HEK293T (cell line): ENCODE data around the gene GATAD2B.
A peak's percentile ranks its signal among the peaks of the same experiment; 100 is the strongest.

ENCODE experiments used
- CTCF ChIA-PET: fragments of 350-600 bp; formaldehyde crosslinking; extraction: SDS; loops from one replicate; lab custom pipeline; 2021; ENCODE audit warnings: antibody characterized with exemption, inconsistent platforms; lab: Yijun Ruan, JAX
- POLR2A ChIA-PET: fragments of 350-600 bp; formaldehyde crosslinking; extraction: SDS; loops from one replicate; lab custom pipeline; 2020; ENCODE audit warnings: antibody characterized with exemption, inconsistent platforms; lab: Yijun Ruan, JAX
- DNase-seq: peaks from one replicate; pipeline ENCODE4 v3.0.0; 2012; ENCODE audit warnings: mixed read lengths; ENCODE audit errors: extremely low spot score
- ARNT ChIP-seq: fragments of 450-650 bp; IDR thresholded peaks from 2 replicates; pipeline ENCODE4 v1.6.1; 2017; ENCODE audit warnings: mild to moderate bottlenecking
- BHLHE40 ChIP-seq: fragments of 450-650 bp; IDR thresholded peaks from 2 replicates; pipeline ENCODE4 v1.6.1; 2016; ENCODE audit warnings: mild to moderate bottlenecking, moderate library complexity, borderline replicate concordance
- CTBP1 ChIP-seq: fragments of 450-650 bp; IDR thresholded peaks from 2 replicates; pipeline ENCODE4 v1.6.1; 2016; ENCODE audit warnings: borderline replicate concordance
- ELF4 ChIP-seq: fragments of 450-650 bp; IDR thresholded peaks from 2 replicates; pipeline ENCODE4 v1.6.1; 2017; ENCODE audit warnings: antibody characterized with exemption
- FOXA1 ChIP-seq: fragments of 450-650 bp; IDR thresholded peaks from 2 replicates; pipeline ENCODE4 v1.6.1; 2016; ENCODE audit warnings: mild to moderate bottlenecking
- FOXK2 ChIP-seq: fragments of 450-650 bp; IDR thresholded peaks from 2 replicates; pipeline ENCODE4 v1.6.1; 2016; ENCODE audit warnings: mild to moderate bottlenecking
- FOXM1 ChIP-seq: fragments of 450-650 bp; IDR thresholded peaks from 2 replicates; pipeline ENCODE4 v1.6.1; 2017; ENCODE audit warnings: mild to moderate bottlenecking, borderline replicate concordance
- HDGF ChIP-seq: fragments of 450-650 bp; IDR thresholded peaks from 2 replicates; pipeline ENCODE4 v1.6.1; 2017; ENCODE audit warnings: antibody characterized with exemption, borderline replicate concordance
- L3MBTL2 ChIP-seq: fragments of 450-650 bp; conservative IDR thresholded peaks from 2 replicates; pipeline ENCODE4 v1.6.1; 2016; ENCODE audit warnings: mild to moderate bottlenecking
- LEF1 ChIP-seq: fragments of 450-650 bp; IDR thresholded peaks from 2 replicates; pipeline ENCODE4 v1.6.1; 2017; ENCODE audit warnings: mild to moderate bottlenecking, borderline replicate concordance
- NFRKB ChIP-seq: fragments of 450-650 bp; IDR thresholded peaks from 2 replicates; pipeline ENCODE4 v1.6.1; 2016; ENCODE audit warnings: mild to moderate bottlenecking, moderate library complexity
- SP1 ChIP-seq: fragments of 450-650 bp; IDR thresholded peaks from 2 replicates; pipeline ENCODE4 v1.6.1; 2017
- SUZ12 ChIP-seq: fragments of 450-650 bp; IDR thresholded peaks from 2 replicates; pipeline ENCODE4 v1.6.1; 2016; ENCODE audit warnings: mild to moderate bottlenecking
- TARDBP ChIP-seq: fragments of 450-650 bp; IDR thresholded peaks from 2 replicates; pipeline ENCODE4 v1.6.1; 2016
- ZNF384 ChIP-seq: fragments of 450-650 bp; IDR thresholded peaks from 2 replicates; pipeline ENCODE4 v1.6.1; 2016
- TF ChIP-seq, protein P1 (sequence below): fragments of 450-650 bp; IDR thresholded peaks from 2 replicates; pipeline ENCODE4 v1.6.1; 2016

GATAD2B gene

GRCh38 chr1:153944827-153945117 lies 22.0 kb upstream of the GATAD2B start:
- POLR2A ChIA-PET, result interaction anchor here (0.6 to 5.1 kb wide), 9 partner anchors 14 to 161 kb away, joined by 4 to 47 read pairs (median 10); partner anchors contain the start of genes CREB3L4, CRTC2, GATAD2B and JTB
- DNase-seq, result no peak
- TF ChIP-seq HDGF (no peak), LEF1 (no peak), FOXA1 (no peak), SUZ12 (no peak), ZNF384 (no peak), ARNT (no peak), ELF4 (no peak), SP1 (no peak), FOXK2 (no peak), NFRKB (no peak), TARDBP (no peak), FOXM1 (no peak), CTBP1 (no peak), L3MBTL2 (no peak)
- CTCF ChIA-PET, result no interaction called here

- no peak for DNase-seq
- POLR2A ChIA-PET, result interaction anchor here (0.6 to 5.1 kb wide), 10 partner anchors 9 to 161 kb away, joined by 3 to 47 read pairs (median 7); partner anchors contain the start of genes CREB3L4, GATAD2B, JTB and SLC39A1
- TF ChIP-seq FOXM1, result 0 out of 2 replicates have a peak, but pooled peaks have one; percentile 24
- TF ChIP-seq HDGF, result no peak
- 0 out of 2 replicates have a peak, but pooled peaks have one; percentile 60 for TF ChIP-seq TARDBP
- CTCF ChIA-PET, result interaction anchor here (1.1 kb wide), 1 partner anchor 42 kb away, joined by 6 read pairs; the partner anchor contains the start of gene RAB13
Observed at GRCh38 chr1:153944005-153944826, 21.4 kb upstream of the GATAD2B start.

DNA sequence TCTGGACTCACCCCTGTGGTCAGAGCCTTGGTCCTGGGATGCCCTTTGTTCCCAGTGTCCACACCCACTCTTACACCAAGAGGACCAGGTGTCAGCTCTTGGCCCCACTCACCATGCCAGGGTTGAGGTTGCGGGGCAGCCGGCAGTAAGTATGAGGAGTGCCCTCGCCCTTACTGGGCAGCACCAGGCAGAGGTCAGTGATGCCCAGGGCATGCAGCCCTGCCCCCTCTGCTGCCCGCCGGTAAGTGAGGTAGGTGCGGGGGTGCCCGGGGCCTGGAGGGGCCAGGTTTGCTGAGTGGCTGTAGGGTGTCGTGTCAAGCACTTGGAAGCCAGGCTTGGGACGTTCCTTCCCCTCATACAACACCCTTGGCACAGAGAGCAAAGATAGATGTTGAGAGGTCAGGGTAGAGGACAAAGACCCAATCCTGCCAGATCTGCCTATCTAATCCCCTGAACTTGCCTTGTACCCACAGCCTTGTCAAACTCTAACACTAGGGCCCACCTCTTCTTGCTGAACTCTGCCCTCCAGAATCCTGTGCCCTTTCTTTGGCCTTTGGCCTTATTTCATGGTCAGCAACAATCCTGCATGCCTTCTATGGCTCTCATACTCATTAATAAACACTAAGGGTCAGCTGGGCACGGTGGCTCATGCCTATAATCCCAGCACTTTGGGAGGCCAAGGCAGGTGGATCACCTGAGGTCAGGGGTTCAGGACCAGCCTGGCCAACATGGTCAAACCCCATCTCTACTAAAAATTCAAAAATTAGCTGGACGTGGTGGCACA lies 20.2 kb upstream of the GATAD2B start:
- DNase-seq, result no peak
- POLR2A ChIA-PET, result interaction anchor here (0.9 to 4.7 kb wide), 4 partner anchors 20 to 35 kb away, joined by 4 to 47 read pairs (median 22); partner anchors contain the start of genes CREB3L4, GATAD2B and JTB
- no peak for TF ChIP-seq BHLHE40
- TF ChIP-seq ARNT, result no peak
- no peak for TF ChIP-seq TARDBP
- TF ChIP-seq CTBP1, result no peak
- TF ChIP-seq HDGF, result no peak
- TF ChIP-seq L3MBTL2, result no peak
- TF ChIP-seq ZNF384, result no peak
- TF ChIP-seq FOXA1, result no peak
- no peak for TF ChIP-seq SP1
- TF ChIP-seq, protein P1, sequence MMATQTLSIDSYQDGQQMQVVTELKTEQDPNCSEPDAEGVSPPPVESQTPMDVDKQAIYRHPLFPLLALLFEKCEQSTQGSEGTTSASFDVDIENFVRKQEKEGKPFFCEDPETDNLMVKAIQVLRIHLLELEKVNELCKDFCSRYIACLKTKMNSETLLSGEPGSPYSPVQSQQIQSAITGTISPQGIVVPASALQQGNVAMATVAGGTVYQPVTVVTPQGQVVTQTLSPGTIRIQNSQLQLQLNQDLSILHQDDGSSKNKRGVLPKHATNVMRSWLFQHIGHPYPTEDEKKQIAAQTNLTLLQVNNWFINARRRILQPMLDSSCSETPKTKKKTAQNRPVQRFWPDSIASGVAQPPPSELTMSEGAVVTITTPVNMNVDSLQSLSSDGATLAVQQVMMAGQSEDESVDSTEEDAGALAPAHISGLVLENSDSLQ, result no peak
- CTCF ChIA-PET, result interaction anchor here (1.1 kb wide), 1 partner anchor 44 kb away, joined by 6 read pairs; the partner anchor contains the start of gene RAB13

GRCh38 chr1:153941826-153942725 lies 19.3 kb upstream of the GATAD2B start:
- POLR2A ChIA-PET, result interaction anchor here (0.9 to 1.8 kb wide), 3 partner anchors 19 to 36 kb away, joined by 4 to 5 read pairs (median 5); partner anchors contain the start of genes CREB3L4, GATAD2B and JTB
- CTCF ChIA-PET, result no interaction called here
- TF ChIP-seq NFRKB, result no peak
- TF ChIP-seq LEF1, result no peak
- no peak for TF ChIP-seq FOXM1
- no peak for TF ChIP-seq BHLHE40
- TF ChIP-seq FOXA1, result no peak
- no peak for TF ChIP-seq HDGF
- TF ChIP-seq ARNT, result no peak
- no peak for TF ChIP-seq CTBP1
- TF ChIP-seq, protein P1, result no peak
- no peak for TF ChIP-seq SP1
- no peak for TF ChIP-seq ELF4
- TF ChIP-seq ZNF384, result no peak
- TF ChIP-seq TARDBP, result no peak
- no peak for TF ChIP-seq L3MBTL2
- no peak for TF ChIP-seq FOXK2
- no peak for TF ChIP-seq SUZ12
- DNase-seq, result no peak

GRCh38 chr1:153940756-153941155 lies 18.0 kb upstream of the GATAD2B start:
- TF ChIP-seq TARDBP (no peak), CTBP1 (no peak), BHLHE40 (no peak), ELF4 (no peak), FOXA1 (no peak), HDGF (no peak), FOXK2 (no peak), FOXM1 (no peak), ZNF384 (no peak), SUZ12 (no peak), L3MBTL2 (no peak), ARNT (no peak), LEF1 (no peak), NFRKB (no peak), SP1 (no peak)
- TF ChIP-seq, protein P1, result no peak
- DNase-seq, result no peak
- CTCF ChIA-PET, result interaction anchor here (0.6 kb wide), 1 partner anchor 232 kb away, joined by 3 read pairs; no protein-coding TSS in a partner anchor
- POLR2A ChIA-PET, result interaction anchor here (1.4 to 2.2 kb wide), 4 partner anchors 12 to 26 kb away, joined by 4 to 11 read pairs (median 6); partner anchors contain the start of gene GATAD2B
